Retinal pigment epithelial cell (primary cell): ENCODE data around the gene CBLN3.

Experiments
- DNase-seq: peaks from one replicate; pipeline ENCODE4 v3.0.0-alpha.2; 2010; ENCODE audit warnings: low read depth
- H3K4me3 ChIP-seq: 2 replicates; pipeline ENCODE4 v1.5.1; 2011; ENCODE audit warnings: mild to moderate bottlenecking, low read length, control low read depth, moderate library complexity
- CTCF ChIP-seq: conservative IDR thresholded peaks from 2 replicates; pipeline ENCODE4 v1.5.1; 2011; ENCODE audit warnings: low read depth, low read length, control low read depth, inconsistent platforms

Gene CBLN3

DNA sequence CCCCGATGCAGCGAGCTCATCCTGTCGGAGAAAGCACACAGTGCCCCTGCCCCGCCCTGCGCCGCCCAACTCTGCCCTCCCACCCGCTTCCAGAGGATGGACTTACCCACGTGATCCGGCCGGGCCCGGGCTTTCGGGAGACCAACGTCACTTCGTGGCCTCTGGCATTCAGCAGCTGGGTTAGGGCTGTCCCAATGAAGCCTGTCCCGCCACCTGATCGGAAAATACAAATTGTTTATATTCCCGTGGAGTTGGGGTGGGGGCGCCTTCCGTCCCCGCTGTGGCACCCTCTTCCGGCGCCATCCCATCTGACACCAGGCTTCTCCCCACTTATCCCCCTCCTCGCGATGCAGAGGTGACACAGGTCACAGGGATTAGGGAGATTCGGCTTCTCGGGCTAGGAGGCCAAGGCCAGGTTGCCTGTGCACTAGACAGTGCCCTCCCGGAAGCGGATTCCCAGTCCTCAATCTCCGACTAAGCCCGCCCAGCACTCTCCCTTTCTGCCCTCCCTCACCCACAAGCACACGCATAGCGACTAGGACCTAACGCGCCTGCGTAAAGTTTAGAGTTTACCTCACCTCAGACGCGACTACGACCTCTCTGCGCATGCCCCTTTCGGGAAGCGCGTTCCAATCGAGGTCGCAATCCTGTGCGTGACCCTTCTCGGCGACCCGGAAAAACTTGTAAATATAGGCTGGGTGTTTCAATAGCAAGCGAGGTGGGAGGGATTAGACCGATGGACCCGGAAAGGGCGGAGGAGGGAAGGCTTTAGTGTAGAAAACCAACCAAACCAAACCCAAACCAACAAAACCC, 13.0 kb upstream of the CBLN3 start, which contains the start of gene SDR39U1:
TSS of gene SDR39U1 (minus strand) at position 537 of the 813 bp plus-strand sequence. CDS start at position 530, 7 bp downstream.
- peak; percentile 94 for DNase-seq
- TF ChIP-seq CTCF = peak; percentile 12
- peak within 1 kb of the TSS; percentile 97 for H3K4me3 ChIP-seq

DNA sequence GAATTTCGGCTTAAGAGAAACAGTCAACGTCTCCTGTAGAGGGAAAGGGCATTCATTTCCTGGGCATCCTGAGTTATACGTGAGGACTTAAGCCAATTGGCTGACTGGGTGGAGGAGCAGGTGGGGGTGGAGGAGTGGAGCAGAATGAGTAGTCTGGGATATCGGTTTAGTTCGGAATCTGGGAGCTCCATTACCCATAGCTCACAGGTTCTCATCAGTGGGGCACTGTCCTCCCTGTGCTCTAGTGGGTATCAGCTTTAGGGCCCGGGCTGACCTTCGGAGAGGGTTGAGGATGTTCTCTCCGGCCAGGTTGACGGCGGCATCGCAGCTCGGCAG, 12.4 kb upstream of the CBLN3 start:
- no peak for DNase-seq

GRCh38 chr14:24441485-24441884, 12.0 kb upstream of the CBLN3 start:
- DNase-seq = no peak
- H3K4me3 ChIP-seq = peak overlapping the region; percentile 97
- TF ChIP-seq CTCF = no peak

More for the DNA sequence above, 12.4 kb upstream of the CBLN3 start:
- H3K4me3 ChIP-seq = peak overlapping the region; percentile 97
- TF ChIP-seq CTCF = no peak

GRCh38 chr14:24440606-24441399, 11.3 kb upstream of the CBLN3 start:
- no peak for TF ChIP-seq CTCF
- DNase-seq = no peak
- H3K4me3 ChIP-seq = no peak overlapping the region

DNA sequence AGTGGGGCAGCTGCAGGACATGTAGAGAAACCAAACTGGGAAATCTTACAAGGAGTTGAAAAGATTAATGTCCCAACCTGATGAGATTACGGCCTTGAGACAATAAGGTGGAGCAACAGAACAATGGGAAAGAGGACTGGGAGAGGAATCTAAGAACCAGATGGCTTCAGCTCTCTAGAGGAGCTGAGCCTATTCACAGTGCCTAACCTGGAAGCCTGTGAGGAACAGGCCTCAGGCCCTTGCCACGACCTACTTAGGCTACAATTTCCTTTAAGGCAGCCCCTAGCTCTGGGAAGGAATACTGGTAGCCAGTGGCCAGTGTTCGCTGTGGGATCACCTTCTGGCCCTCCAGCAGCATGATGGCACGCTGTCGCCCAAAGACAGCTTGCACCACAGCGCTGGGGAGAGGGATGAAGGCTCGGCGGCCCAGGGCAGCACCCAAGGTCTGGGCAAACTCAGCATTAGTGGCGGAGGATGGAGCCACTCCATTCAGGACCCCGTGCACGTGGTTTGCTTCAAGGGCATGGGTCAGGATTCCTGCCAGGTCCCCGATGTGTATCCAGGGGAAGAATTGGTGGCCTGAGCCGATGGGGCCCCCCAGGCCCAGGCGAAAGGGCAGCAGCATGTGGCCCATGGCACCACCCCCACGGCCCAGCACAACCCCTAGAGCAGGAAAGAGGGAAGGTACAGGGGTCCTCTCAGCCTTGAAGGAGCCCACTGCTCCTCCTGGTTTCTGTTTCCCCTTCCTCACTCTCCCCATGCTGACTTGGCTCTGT, 10.6 kb upstream of the CBLN3 start:
- no peak overlapping the region for H3K4me3 ChIP-seq
- no peak for TF ChIP-seq CTCF
- no peak for DNase-seq

- no peak overlapping the region for H3K4me3 ChIP-seq
- DNase-seq = no peak
- no peak for TF ChIP-seq CTCF
Observed at GRCh38 chr14:24439257-24439656, 9.8 kb upstream of the CBLN3 start.
